Measurements from ENCODE around the gene METTL15. TPM values are rescaled to one million over a fixed set of nuclear protein-coding genes. Genes with fewer than 3 reads are reported as not detected.
A peak's percentile ranks its signal among the peaks of the same experiment; 100 is the strongest.
"Not testable (repeated sequence)": the region's sequence is repeated elsewhere in the genome, so short reads cannot be mapped to it uniquely, and the experiment has no call there.

Gene METTL15
- total RNA-seq = 10 to 100 TPM; 18.0 to 19.8 TPM

- H3K4me3 Mint-ChIP-seq = peak within 1 kb of the TSS; percentile 99
- H3K9me3 Mint-ChIP-seq = no peaks in the 10 kb centered on the region
- H3K27me3 Mint-ChIP-seq (ENCODE audit: low read depth) = no peaks in the 10 kb centered on the region
- CTCF ChIA-PET = interaction anchor here (1.3 kb wide), 1 partner anchor 32 kb away, joined by 4 read pairs; no protein-coding TSS in a partner anchor
- peaks cover 33% of the 10 kb centered on the region for H3K4me1 Mint-ChIP-seq (ENCODE audit: low read depth)
- DNase-seq = peak; percentile 99
- intact Hi-C loops (cut with micrococcal nuclease) = loop anchor here (1.0 to 5.0 kb wide), 3 partner anchors 407 to 746 kb away; partner anchors contain the start of genes BDNF, CCDC34 and LIN7C
- peak within 1 kb of the TSS; percentile 98 for H3K27ac Mint-ChIP-seq
- H3K36me3 Mint-ChIP-seq (ENCODE audit: low read depth) = peaks cover 14% of the 10 kb centered on the region
Observed at GRCh38 chr11:28107750-28108618, at the start of gene METTL15, which contains the start of gene KIF18A. TSS of gene METTL15 (plus strand) at chr11:28108388. CDS start at chr11:28113335, 4,947 bp downstream. TSS of gene KIF18A (minus strand) at chr11:28108156. CDS start at chr11:28097947, 10,209 bp downstream.

GRCh38 chr11:28071305-28071704 lies 36.9 kb upstream of the METTL15 start:
- Mint-ChIP-seq H3K4me1 (ENCODE audit: low read depth) (no peaks in the 10 kb centered on the region), H3K27me3 (ENCODE audit: low read depth) (no peaks in the 10 kb centered on the region), H3K9me3 (no peaks in the 10 kb centered on the region), H3K36me3 (ENCODE audit: low read depth) (peaks cover 6% of the 10 kb centered on the region), H3K4me3 (no peak overlapping the region), H3K27ac (no peak overlapping the region)
- no peak for DNase-seq
- intact Hi-C loops (cut with micrococcal nuclease) = no loop called here
- CTCF ChIA-PET = no interaction called here

- no peaks in the 10 kb centered on the region for H3K9me3 Mint-ChIP-seq
- H3K36me3 Mint-ChIP-seq (ENCODE audit: low read depth) = peaks cover 10% of the 10 kb centered on the region
- H3K27ac Mint-ChIP-seq = no peak overlapping the region
- H3K4me1 Mint-ChIP-seq (ENCODE audit: low read depth) = no peaks in the 10 kb centered on the region
- H3K4me3 Mint-ChIP-seq = no peak overlapping the region
- intact Hi-C loops (cut with micrococcal nuclease) = no loop called here
- no peak for DNase-seq
- CTCF ChIA-PET = no interaction called here
- H3K27me3 Mint-ChIP-seq (ENCODE audit: low read depth) = no peaks in the 10 kb centered on the region
Observed at GRCh38 chr11:28072321-28072720, 35.9 kb upstream of the METTL15 start.

- CTCF ChIA-PET = no interaction called here
- intact Hi-C loops (cut with micrococcal nuclease) = no loop called here
Observed at GRCh38 chr11:28077521-28077920, 30.7 kb upstream of the METTL15 start.

GRCh38 chr11:28083118-28083517 lies 25.1 kb upstream of the METTL15 start:
- no peak overlapping the region for H3K27ac Mint-ChIP-seq
- H3K4me3 Mint-ChIP-seq = no peak overlapping the region
- CTCF ChIA-PET = no interaction called here
- intact Hi-C loops (cut with micrococcal nuclease) = no loop called here
- H3K27me3 Mint-ChIP-seq (ENCODE audit: low read depth) = no peaks in the 10 kb centered on the region
- DNase-seq = no peak
- H3K4me1 Mint-ChIP-seq (ENCODE audit: low read depth) = no peaks in the 10 kb centered on the region
- H3K9me3 Mint-ChIP-seq = no peaks in the 10 kb centered on the region
- peaks cover 20% of the 10 kb centered on the region for H3K36me3 Mint-ChIP-seq (ENCODE audit: low read depth)

More at GRCh38 chr11:28077521-28077920, 30.7 kb upstream of the METTL15 start:
- Mint-ChIP-seq H3K27me3 (ENCODE audit: low read depth) (no peaks in the 10 kb centered on the region), H3K27ac (no peak overlapping the region), H3K4me3 (no peak overlapping the region), H3K36me3 (ENCODE audit: low read depth) (peaks cover 15% of the 10 kb centered on the region), H3K4me1 (ENCODE audit: low read depth) (no peaks in the 10 kb centered on the region), H3K9me3 (no peaks in the 10 kb centered on the region)
- DNase-seq = no peak

- Mint-ChIP-seq H3K27ac (no peak overlapping the region), H3K4me1 (ENCODE audit: low read depth) (no peaks in the 10 kb centered on the region), H3K36me3 (ENCODE audit: low read depth) (peaks cover 24% of the 10 kb centered on the region), H3K27me3 (ENCODE audit: low read depth) (no peaks in the 10 kb centered on the region), H3K4me3 (no peak overlapping the region), H3K9me3 (no peaks in the 10 kb centered on the region)
- no peak for DNase-seq
- CTCF ChIA-PET = no interaction called here
- intact Hi-C loops (cut with micrococcal nuclease) = no loop called here
Observed at GRCh38 chr11:28086569-28086968, 21.6 kb upstream of the METTL15 start.

GRCh38 chr11:28087192-28087591 lies 21.0 kb upstream of the METTL15 start:
- H3K4me1 Mint-ChIP-seq (ENCODE audit: low read depth); CTCF ChIA-PET; H3K4me3 Mint-ChIP-seq; H3K9me3 Mint-ChIP-seq; H3K27me3 Mint-ChIP-seq (ENCODE audit: low read depth); intact Hi-C loops (cut with micrococcal nuclease); H3K27ac Mint-ChIP-seq; DNase-seq: not testable (repeated sequence)
- peaks cover 20% of the 10 kb centered on the region for H3K36me3 Mint-ChIP-seq (ENCODE audit: low read depth)

GRCh38 chr11:28087693-28088092 lies 20.5 kb upstream of the METTL15 start:
- not testable (repeated sequence) for H3K4me1 Mint-ChIP-seq (ENCODE audit: low read depth)

GRCh38 chr11:28089378-28089777 lies 18.8 kb upstream of the METTL15 start:
- Mint-ChIP-seq H3K4me3 (no peak overlapping the region), H3K27me3 (ENCODE audit: low read depth) (no peaks in the 10 kb centered on the region), H3K4me1 (ENCODE audit: low read depth) (no peaks in the 10 kb centered on the region), H3K9me3 (no peaks in the 10 kb centered on the region), H3K36me3 (ENCODE audit: low read depth) (peaks cover 19% of the 10 kb centered on the region), H3K27ac (no peak overlapping the region)
- CTCF ChIA-PET = no interaction called here
- DNase-seq = no peak
- intact Hi-C loops (cut with micrococcal nuclease) = no loop called here

More at GRCh38 chr11:28087693-28088092, 20.5 kb upstream of the METTL15 start:
- CTCF ChIA-PET; H3K9me3 Mint-ChIP-seq; H3K27me3 Mint-ChIP-seq (ENCODE audit: low read depth); DNase-seq; H3K4me3 Mint-ChIP-seq; H3K27ac Mint-ChIP-seq; intact Hi-C loops (cut with micrococcal nuclease): not testable (repeated sequence)
- peaks cover 20% of the 10 kb centered on the region for H3K36me3 Mint-ChIP-seq (ENCODE audit: low read depth)

GRCh38 chr11:28090052-28090749 lies 18.0 kb upstream of the METTL15 start:
- Mint-ChIP-seq H3K27ac (no peak overlapping the region), H3K27me3 (ENCODE audit: low read depth) (no peaks in the 10 kb centered on the region), H3K4me1 (ENCODE audit: low read depth) (no peaks in the 10 kb centered on the region), H3K9me3 (no peaks in the 10 kb centered on the region), H3K36me3 (ENCODE audit: low read depth) (peaks cover 16% of the 10 kb centered on the region), H3K4me3 (no peak overlapping the region)
- intact Hi-C loops (cut with micrococcal nuclease) = no loop called here
- DNase-seq = no peak
- CTCF ChIA-PET = no interaction called here

- no peaks in the 10 kb centered on the region for H3K27me3 Mint-ChIP-seq (ENCODE audit: low read depth)
- no peak overlapping the region for H3K27ac Mint-ChIP-seq
- no peaks in the 10 kb centered on the region for H3K9me3 Mint-ChIP-seq
- CTCF ChIA-PET = no interaction called here
- peaks cover 17% of the 10 kb centered on the region for H3K36me3 Mint-ChIP-seq (ENCODE audit: low read depth)
- no peak overlapping the region for H3K4me3 Mint-ChIP-seq
- DNase-seq = no peak
- H3K4me1 Mint-ChIP-seq (ENCODE audit: low read depth) = no peaks in the 10 kb centered on the region
- intact Hi-C loops (cut with micrococcal nuclease) = no loop called here
Observed at GRCh38 chr11:28092786-28093185, 15.4 kb upstream of the METTL15 start.

- no peaks in the 10 kb centered on the region for H3K9me3 Mint-ChIP-seq
- peaks cover 13% of the 10 kb centered on the region for H3K36me3 Mint-ChIP-seq (ENCODE audit: low read depth)
- DNase-seq = no peak
- no peaks in the 10 kb centered on the region for H3K27me3 Mint-ChIP-seq (ENCODE audit: low read depth)
- no peak overlapping the region for H3K27ac Mint-ChIP-seq
- CTCF ChIA-PET = no interaction called here
- H3K4me1 Mint-ChIP-seq (ENCODE audit: low read depth) = no peaks in the 10 kb centered on the region
- intact Hi-C loops (cut with micrococcal nuclease) = no loop called here
- no peak overlapping the region for H3K4me3 Mint-ChIP-seq
Observed at GRCh38 chr11:28098257-28098656, 9.9 kb upstream of the METTL15 start.
